ENCODE measurements around the gene MSRB3. TPM values are rescaled to one million over a fixed set of nuclear protein-coding genes. Genes with fewer than 3 reads are reported as not detected.

Gene MSRB3
- total RNA-seq, 1 donor from 2014 or later = 1.6 TPM

- H3K27me3 ChIP-seq (ENCODE audit: control insufficient read depth, insufficient read depth, low read length) = no peaks in the 10 kb centered on the region
- FAIRE-seq (no peak), DNase-seq (ENCODE audit: low read depth) (peak; percentile 12)
- TF ChIP-seq CTCF (IDR thresholded peaks at IDR 0.05; ENCODE audit: insufficient read depth, low read length, severe bottlenecking) = no peak
- no peaks in the 10 kb centered on the region for H3K36me3 ChIP-seq (ENCODE audit: control insufficient read depth, insufficient read depth, low read length)
- H3K4me3 ChIP-seq (ENCODE audit: low read depth, low read length) = no peak overlapping the region
These were observed 41.3 kb downstream of the MSRB3 start for GRCh38 chr12:65319688-65320200.

GRCh38 chr12:65323070-65323469 is 44.6 kb downstream of the MSRB3 start:
- FAIRE-seq (no peak), DNase-seq (ENCODE audit: low read depth) (no peak)
- Histone ChIP-seq H3K36me3 (ENCODE audit: control insufficient read depth, insufficient read depth, low read length) (no peaks in the 10 kb centered on the region), H3K4me3 (ENCODE audit: low read depth, low read length) (no peak overlapping the region), H3K27me3 (ENCODE audit: control insufficient read depth, insufficient read depth, low read length) (no peaks in the 10 kb centered on the region)
- TF ChIP-seq CTCF (IDR thresholded peaks at IDR 0.05; ENCODE audit: insufficient read depth, low read length, severe bottlenecking) = no peak

- no peak overlapping the region for H3K4me3 ChIP-seq (ENCODE audit: low read depth, low read length)
- H3K27me3 ChIP-seq (ENCODE audit: control insufficient read depth, insufficient read depth, low read length) = no peaks in the 10 kb centered on the region
- H3K36me3 ChIP-seq (ENCODE audit: control insufficient read depth, insufficient read depth, low read length) = no peaks in the 10 kb centered on the region
- FAIRE-seq (no peak), DNase-seq (ENCODE audit: low read depth) (no peak)
- TF ChIP-seq CTCF (IDR thresholded peaks at IDR 0.05; ENCODE audit: insufficient read depth, low read length, severe bottlenecking) = no peak
These were observed 45.6 kb downstream of the MSRB3 start for GRCh38 chr12:65324056-65324455.

GRCh38 chr12:65324551-65324950 is 46.1 kb downstream of the MSRB3 start:
- Histone ChIP-seq H3K27me3 (ENCODE audit: control insufficient read depth, insufficient read depth, low read length) (no peaks in the 10 kb centered on the region), H3K4me3 (ENCODE audit: low read depth, low read length) (no peak overlapping the region), H3K36me3 (ENCODE audit: control insufficient read depth, insufficient read depth, low read length) (no peaks in the 10 kb centered on the region)
- no peak for TF ChIP-seq CTCF (IDR thresholded peaks at IDR 0.05; ENCODE audit: insufficient read depth, low read length, severe bottlenecking)
- DNase-seq (ENCODE audit: low read depth) = no peak
- FAIRE-seq = no peak

- no peaks in the 10 kb centered on the region for H3K27me3 ChIP-seq (ENCODE audit: control insufficient read depth, insufficient read depth, low read length)
- FAIRE-seq = no peak
- H3K4me3 ChIP-seq (ENCODE audit: low read depth, low read length) = no peak overlapping the region
- DNase-seq (ENCODE audit: low read depth) = no peak
- TF ChIP-seq CTCF (IDR thresholded peaks at IDR 0.05; ENCODE audit: insufficient read depth, low read length, severe bottlenecking) = no peak
- no peaks in the 10 kb centered on the region for H3K36me3 ChIP-seq (ENCODE audit: control insufficient read depth, insufficient read depth, low read length)
These were observed 46.7 kb downstream of the MSRB3 start for GRCh38 chr12:65325183-65325582.

- DNase-seq (ENCODE audit: low read depth) (no peak), FAIRE-seq (no peak)
- TF ChIP-seq CTCF (IDR thresholded peaks at IDR 0.05; ENCODE audit: insufficient read depth, low read length, severe bottlenecking) = no peak
- Histone ChIP-seq H3K4me3 (ENCODE audit: low read depth, low read length) (no peak overlapping the region), H3K27me3 (ENCODE audit: control insufficient read depth, insufficient read depth, low read length) (no peaks in the 10 kb centered on the region), H3K36me3 (ENCODE audit: control insufficient read depth, insufficient read depth, low read length) (no peaks in the 10 kb centered on the region)
These were observed 48.1 kb downstream of the MSRB3 start for GRCh38 chr12:65326616-65327015.
